ENCODE results near the gene TICRR. TPM values are rescaled to one million over a fixed set of nuclear protein-coding genes. Genes with fewer than 3 reads are reported as not detected.

Gene TICRR
- total RNA-seq, 1 experiment from 2014 or later = 45.2 TPM

- intact Hi-C loops (cut with micrococcal nuclease; ENCODE audit: unreplicated experiment) = no loop called here
- H3K36me3 Mint-ChIP-seq (ENCODE audit: insufficient read depth, unreplicated experiment) = no peaks in the 10 kb centered on the region
- peaks cover 19% of the 10 kb centered on the region for H3K4me1 Mint-ChIP-seq (ENCODE audit: low read depth, unreplicated experiment)
- no peak for TF ChIP-seq CTCF (IDR thresholded peaks at IDR 0.05; ENCODE audit: unreplicated experiment)
- H3K27ac Mint-ChIP-seq (ENCODE audit: unreplicated experiment) = no peak overlapping the region
- no TSS peak for BruUV-seq (replicated peaks)
- peaks cover 15% of the 10 kb centered on the region for H3K27me3 Mint-ChIP-seq (ENCODE audit: unreplicated experiment)
- CTCF ChIA-PET = no interaction called here
- no peak overlapping the region for H3K4me3 Mint-ChIP-seq (ENCODE audit: low read depth, unreplicated experiment)
- no peak for DNase-seq
- no peaks in the 10 kb centered on the region for H3K9me3 Mint-ChIP-seq (ENCODE audit: low read depth, unreplicated experiment)
These were observed 91.8 kb downstream of the TICRR start for GRCh38 chr15:89666858-89667705.

GRCh38 chr15:89667706-89667960 lies 92.4 kb downstream of the TICRR start:
- Mint-ChIP-seq H3K27me3 (ENCODE audit: unreplicated experiment) (peaks cover 15% of the 10 kb centered on the region), H3K4me1 (ENCODE audit: low read depth, unreplicated experiment) (peaks cover 14% of the 10 kb centered on the region), H3K27ac (ENCODE audit: unreplicated experiment) (no peak overlapping the region), H3K36me3 (ENCODE audit: insufficient read depth, unreplicated experiment) (no peaks in the 10 kb centered on the region), H3K9me3 (ENCODE audit: low read depth, unreplicated experiment) (no peaks in the 10 kb centered on the region), H3K4me3 (ENCODE audit: low read depth, unreplicated experiment) (no peak overlapping the region)
- no peak for DNase-seq
- no TSS peak for BruUV-seq (replicated peaks)
- CTCF ChIA-PET = no interaction called here
- TF ChIP-seq CTCF (IDR thresholded peaks at IDR 0.05; ENCODE audit: unreplicated experiment) = no peak
- intact Hi-C loops (cut with micrococcal nuclease; ENCODE audit: unreplicated experiment) = no loop called here

GRCh38 chr15:89668171-89668570 lies 92.9 kb downstream of the TICRR start:
- intact Hi-C loops (cut with micrococcal nuclease; ENCODE audit: unreplicated experiment) = no loop called here
- Mint-ChIP-seq H3K4me3 (ENCODE audit: low read depth, unreplicated experiment) (no peak overlapping the region), H3K4me1 (ENCODE audit: low read depth, unreplicated experiment) (peaks cover 9% of the 10 kb centered on the region), H3K36me3 (ENCODE audit: insufficient read depth, unreplicated experiment) (no peaks in the 10 kb centered on the region), H3K9me3 (ENCODE audit: low read depth, unreplicated experiment) (no peaks in the 10 kb centered on the region), H3K27me3 (ENCODE audit: unreplicated experiment) (peaks cover 15% of the 10 kb centered on the region), H3K27ac (ENCODE audit: unreplicated experiment) (no peak overlapping the region)
- DNase-seq = no peak
- TF ChIP-seq CTCF (IDR thresholded peaks at IDR 0.05; ENCODE audit: unreplicated experiment) = no peak
- CTCF ChIA-PET = interaction anchor here (0.6 kb wide), 1 partner anchor 8 kb away, joined by 3 read pairs; no protein-coding TSS in a partner anchor
- BruUV-seq (replicated peaks) = no TSS peak

DNA sequence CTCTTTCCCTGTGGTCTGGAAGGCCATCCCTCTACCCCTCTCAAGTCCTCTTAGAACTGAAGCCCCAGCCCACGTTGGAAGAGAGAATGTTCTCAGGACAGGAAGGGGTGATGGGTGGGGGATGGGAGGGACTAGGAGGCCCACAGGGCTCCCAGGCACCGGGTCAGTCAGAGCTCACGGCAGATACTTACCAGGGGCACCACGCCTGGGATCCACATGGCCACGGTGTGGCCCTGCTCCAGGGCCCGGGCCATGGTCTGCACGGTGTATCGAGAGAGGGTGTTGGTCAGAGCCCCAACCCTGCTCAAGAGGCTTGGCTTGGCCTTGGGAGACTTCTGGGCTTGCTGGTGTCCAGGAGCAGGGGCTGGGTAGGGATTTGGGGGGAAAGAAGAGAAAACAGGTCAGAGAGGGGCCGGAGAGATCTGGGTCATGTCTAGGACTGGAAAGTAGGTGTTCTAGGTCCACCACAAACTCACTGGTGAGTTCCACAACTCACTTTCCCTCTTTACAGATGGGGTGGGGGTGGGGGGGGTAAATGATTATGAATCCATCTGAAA lies 94.1 kb downstream of the TICRR start:
- CTCF ChIA-PET = no interaction called here
- H3K27me3 Mint-ChIP-seq (ENCODE audit: unreplicated experiment) = peaks cover 15% of the 10 kb centered on the region
- intact Hi-C loops (cut with micrococcal nuclease; ENCODE audit: unreplicated experiment) = no loop called here
- no TSS peak for BruUV-seq (replicated peaks)
- no peaks in the 10 kb centered on the region for H3K9me3 Mint-ChIP-seq (ENCODE audit: low read depth, unreplicated experiment)
- no peak for TF ChIP-seq CTCF (IDR thresholded peaks at IDR 0.05; ENCODE audit: unreplicated experiment)
- no peak overlapping the region for H3K4me3 Mint-ChIP-seq (ENCODE audit: low read depth, unreplicated experiment)
- peaks cover 6% of the 10 kb centered on the region for H3K4me1 Mint-ChIP-seq (ENCODE audit: low read depth, unreplicated experiment)
- no peaks in the 10 kb centered on the region for H3K36me3 Mint-ChIP-seq (ENCODE audit: insufficient read depth, unreplicated experiment)
- H3K27ac Mint-ChIP-seq (ENCODE audit: unreplicated experiment) = no peak overlapping the region
- DNase-seq = no peak
